ENCODE results near the gene HSH2D.
"Not testable (repeated sequence)": the region's sequence is repeated elsewhere in the genome, so short reads cannot be mapped to it uniquely, and the experiment has no call there.

Gene HSH2D

GRCh38 chr19:16113727-16114126 lies 29.8 kb upstream of the HSH2D start:
- Mint-ChIP-seq H3K4me1 (peaks cover 37% of the 10 kb centered on the region), H3K4me3 (peak overlapping the region; percentile 66)

GRCh38 chr19:16115301-16116039 lies 28.0 kb upstream of the HSH2D start:
- no peaks in the 10 kb centered on the region for H3K9me3 Mint-ChIP-seq
- no peak overlapping the region for H3K4me3 Mint-ChIP-seq

More at GRCh38 chr19:16113727-16114126, 29.8 kb upstream of the HSH2D start:
- Mint-ChIP-seq H3K9me3 (no peaks in the 10 kb centered on the region), H3K27ac (no peak overlapping the region), H3K27me3 (no peaks in the 10 kb centered on the region), H3K36me3 (peaks cover 2% of the 10 kb centered on the region)

GRCh38 chr19:16116067-16116466 lies 27.4 kb upstream of the HSH2D start:
- Mint-ChIP-seq H3K4me3 (no peak overlapping the region), H3K9me3 (no peaks in the 10 kb centered on the region), H3K27ac (peak overlapping the region; percentile 92), H3K27me3 (no peaks in the 10 kb centered on the region), H3K4me1 (peaks cover 39% of the 10 kb centered on the region), H3K36me3 (peaks cover 3% of the 10 kb centered on the region)

More at GRCh38 chr19:16115301-16116039, 28.0 kb upstream of the HSH2D start:
- Mint-ChIP-seq H3K4me1 (peaks cover 40% of the 10 kb centered on the region), H3K36me3 (peaks cover 3% of the 10 kb centered on the region), H3K27ac (peak overlapping the region; percentile 92), H3K27me3 (no peaks in the 10 kb centered on the region)

GRCh38 chr19:16117594-16118033 lies 25.9 kb upstream of the HSH2D start:
- H3K36me3 Mint-ChIP-seq: peaks cover 3% of the 10 kb centered on the region
- no peak overlapping the region for H3K4me3 Mint-ChIP-seq
- peaks cover 33% of the 10 kb centered on the region for H3K4me1 Mint-ChIP-seq
- no peaks in the 10 kb centered on the region for H3K9me3 Mint-ChIP-seq
- H3K27me3 Mint-ChIP-seq: no peaks in the 10 kb centered on the region
- H3K27ac Mint-ChIP-seq: peak overlapping the region; percentile 19

- Mint-ChIP-seq H3K36me3 (peaks cover 3% of the 10 kb centered on the region), H3K9me3 (no peaks in the 10 kb centered on the region), H3K4me1 (peaks cover 26% of the 10 kb centered on the region), H3K27me3 (no peaks in the 10 kb centered on the region), H3K4me3 (no peak overlapping the region), H3K27ac (peak overlapping the region; percentile 41)
These were observed 24.9 kb upstream of the HSH2D start for GRCh38 chr19:16118489-16119033.

GRCh38 chr19:16119075-16119857 lies 24.2 kb upstream of the HSH2D start:
- H3K9me3 Mint-ChIP-seq, H3K4me3 Mint-ChIP-seq, H3K27me3 Mint-ChIP-seq, H3K36me3 Mint-ChIP-seq: not testable (repeated sequence)
- Mint-ChIP-seq H3K27ac (peak overlapping the region; percentile 68), H3K4me1 (peaks cover 21% of the 10 kb centered on the region)

- Mint-ChIP-seq H3K27ac (no peak overlapping the region), H3K36me3 (peaks cover 2% of the 10 kb centered on the region), H3K9me3 (no peaks in the 10 kb centered on the region), H3K4me3 (no peak overlapping the region), H3K4me1 (peaks cover 12% of the 10 kb centered on the region), H3K27me3 (no peaks in the 10 kb centered on the region)
These were observed 22.3 kb upstream of the HSH2D start for GRCh38 chr19:16121141-16121540.

- Mint-ChIP-seq H3K4me3 (no peak overlapping the region), H3K27me3 (no peaks in the 10 kb centered on the region), H3K27ac (no peak overlapping the region), H3K36me3 (peaks cover 2% of the 10 kb centered on the region), H3K4me1 (peaks cover 10% of the 10 kb centered on the region), H3K9me3 (no peaks in the 10 kb centered on the region)
These were observed 21.5 kb upstream of the HSH2D start for GRCh38 chr19:16121967-16122366.

GRCh38 chr19:16124953-16125352 lies 18.5 kb upstream of the HSH2D start:
- Mint-ChIP-seq H3K9me3 (no peaks in the 10 kb centered on the region), H3K4me1 (no peaks in the 10 kb centered on the region), H3K4me3 (no peak overlapping the region), H3K27ac (no peak overlapping the region), H3K36me3 (peaks cover 8% of the 10 kb centered on the region), H3K27me3 (no peaks in the 10 kb centered on the region)

- Mint-ChIP-seq H3K27ac (no peak overlapping the region), H3K36me3 (peaks cover 11% of the 10 kb centered on the region), H3K4me1 (no peaks in the 10 kb centered on the region), H3K4me3 (no peak overlapping the region), H3K27me3 (no peaks in the 10 kb centered on the region), H3K9me3 (no peaks in the 10 kb centered on the region)
These were observed 17.6 kb upstream of the HSH2D start for GRCh38 chr19:16125737-16126495.

GRCh38 chr19:16127080-16127479 lies 16.4 kb upstream of the HSH2D start:
- H3K36me3 Mint-ChIP-seq: peaks cover 21% of the 10 kb centered on the region
- H3K4me3 Mint-ChIP-seq: no peak overlapping the region
- H3K4me1 Mint-ChIP-seq: no peaks in the 10 kb centered on the region
- H3K9me3 Mint-ChIP-seq: no peaks in the 10 kb centered on the region
- no peak overlapping the region for H3K27ac Mint-ChIP-seq
- no peaks in the 10 kb centered on the region for H3K27me3 Mint-ChIP-seq

- H3K27ac Mint-ChIP-seq: no peak overlapping the region
- no peaks in the 10 kb centered on the region for H3K27me3 Mint-ChIP-seq
- H3K36me3 Mint-ChIP-seq: peaks cover 25% of the 10 kb centered on the region
- H3K4me3 Mint-ChIP-seq: no peak overlapping the region
- no peaks in the 10 kb centered on the region for H3K4me1 Mint-ChIP-seq
- no peaks in the 10 kb centered on the region for H3K9me3 Mint-ChIP-seq
These were observed 15.6 kb upstream of the HSH2D start for GRCh38 chr19:16127776-16128371.

- H3K36me3 Mint-ChIP-seq: peaks cover 34% of the 10 kb centered on the region
- no peak overlapping the region for H3K4me3 Mint-ChIP-seq
These were observed 11.8 kb upstream of the HSH2D start for GRCh38 chr19:16131648-16132047.

GRCh38 chr19:16133818-16134217 lies 9.7 kb upstream of the HSH2D start:
- Mint-ChIP-seq H3K27ac (no peak overlapping the region), H3K4me1 (peaks cover 4% of the 10 kb centered on the region), H3K36me3 (peaks cover 29% of the 10 kb centered on the region), H3K27me3 (no peaks in the 10 kb centered on the region), H3K4me3 (no peak overlapping the region), H3K9me3 (no peaks in the 10 kb centered on the region)

More at GRCh38 chr19:16131648-16132047, 11.8 kb upstream of the HSH2D start:
- no peaks in the 10 kb centered on the region for H3K9me3 Mint-ChIP-seq
- no peak overlapping the region for H3K27ac Mint-ChIP-seq
- no peaks in the 10 kb centered on the region for H3K27me3 Mint-ChIP-seq
- peaks cover 4% of the 10 kb centered on the region for H3K4me1 Mint-ChIP-seq

GRCh38 chr19:16134510-16134909 lies 9.0 kb upstream of the HSH2D start:
- H3K27ac Mint-ChIP-seq: no peak overlapping the region
- no peaks in the 10 kb centered on the region for H3K27me3 Mint-ChIP-seq
- H3K4me3 Mint-ChIP-seq: no peak overlapping the region
- no peaks in the 10 kb centered on the region for H3K9me3 Mint-ChIP-seq
- H3K36me3 Mint-ChIP-seq: peaks cover 28% of the 10 kb centered on the region
- H3K4me1 Mint-ChIP-seq: peaks cover 4% of the 10 kb centered on the region

Measured in activated naive CD4-positive, alpha-beta T cell treated with anti-CD3 and anti-CD28 coated beads, Interleukin-2, amount 50 U/mL, for 24 hours (primary cell).